Stomach (tissue), 9 donors: ENCODE data around the gene LRP6. TPM values are rescaled to one million over a fixed set of nuclear protein-coding genes. Genes with fewer than 3 reads are reported as not detected.
A peak's percentile ranks its signal among the peaks of the same experiment; 100 is the strongest.

Source experiments
- DNase-seq, 2 donors: peaks; one replicate each; pipeline versions ENCODE4 v3.0.0 to v3.0.0-alpha.2; 2013 to 2019
- H3K27ac ChIP-seq, 5 donors: fragments of 200-600 bp in 4 of 5; sonication (generic) in 4 of 5; one replicate each; pipeline ENCODE4 v1.5.1; 2013 to 2019; ENCODE audit warnings: mild to moderate bottlenecking in 1 of 5, moderate library complexity in 1 of 5
- H3K27me3 ChIP-seq, 3 donors: fragments of 200-600 bp; sonication (generic); one replicate each; pipeline ENCODE4 v1.5.1; 2017 to 2019; ENCODE audit warnings: mixed run types in 1 of 3
- H3K36me3 ChIP-seq, 4 donors: fragments of 200-600 bp; sonication (generic); 1 replicate in 3 of 4; 2 replicates in 1 of 4; pipeline ENCODE4 v1.5.1; 2016 to 2019
- H3K4me1 ChIP-seq, 4 donors: fragments of 200-600 bp; sonication (generic); one replicate each; pipeline ENCODE4 v1.5.1; 2016 to 2019
- H3K4me3 ChIP-seq, 4 donors: fragments of 200-600 bp; sonication (generic) in 3 of 4; one replicate each; pipeline ENCODE4 v1.5.1; 2016 to 2019; ENCODE audit warnings: mild to moderate bottlenecking in 1 of 4
- H3K9me3 ChIP-seq, 4 donors: fragments of 200-600 bp; sonication (generic); one replicate each; pipeline ENCODE4 v1.5.1; 2016 to 2019
- EP300 ChIP-seq: sonication (generic); formaldehyde crosslinking; IDR thresholded peaks from one replicate; pipeline ENCODE4 v1.6.1; 2017; ENCODE audit warnings: antibody characterized with exemption
- POLR2A ChIP-seq, 4 donors: fragments of 450-650 bp; IDR thresholded peaks; one replicate each; pipeline ENCODE4 v1.6.1; 2016; ENCODE audit warnings: antibody characterized with exemption in 4 of 4, control low read depth in 2 of 4, mild to moderate bottlenecking in 1 of 4, moderate library complexity in 1 of 4
- POLR2AphosphoS5 ChIP-seq, 3 donors: sonication (generic); formaldehyde crosslinking; IDR thresholded peaks; one replicate each; pipeline ENCODE4 v1.6.1; 2016; ENCODE audit warnings: antibody characterized with exemption in 3 of 3
- WGBS, 5 donors: extraction: QIAGEN DNeasy Blood & Tissue Kit in 3 of 5; methylation state at CpG; one replicate each; pipeline versions ENCODE4 v1.1.5 to v1.1.7; 2013 to 2018; 5-methylcytosine and 5-hydroxymethylcytosine counted together
- intact Hi-C: fragments of 100-400 bp; cut with DNase I; formaldehyde crosslinking; loops from one replicate; pipeline ENCODE4 v1.15.1; 2023; ENCODE audit warnings: low total_unique reads
- polyA plus RNA-seq, 3 donors: library from polyadenylated mRNA; stranded (reverse); fragments of 200-250 nt; gene quantifications; one replicate each; pipeline ENCODE4 v1.2.3, GENCODE V29; 2013
- total RNA-seq, 5 donors: library from RNA; depleted of rRNA; stranded (reverse); fragments of >200 nt; gene quantifications; one replicate each; pipeline versions ENCODE4 v1.1.0 to v1.2.3, GENCODE V29; 2014 to 2016
- TF ChIP-seq, protein P1 (sequence below), 7 experiments: fragments of 450-650 bp in 4 of 7; fragments of 200-600 bp in 3 of 7; sonication (generic) in 3 of 7; IDR thresholded peaks; one replicate each; pipeline ENCODE4 v1.5.1; 2016 to 2019; ENCODE audit warnings: antibody characterized with exemption in 7 of 7, control low read depth in 2 of 7, mild to moderate bottlenecking in 1 of 7
- donor health status: healthy with polysubstance abuse.
- donor health status: Bipolar disorder and iron deficiency.
- donor health status: healthy.

LRP6 gene
- total and polyA plus RNA-seq, 8 donors, result 2.7 to 113 (median 36.8) TPM

DNA sequence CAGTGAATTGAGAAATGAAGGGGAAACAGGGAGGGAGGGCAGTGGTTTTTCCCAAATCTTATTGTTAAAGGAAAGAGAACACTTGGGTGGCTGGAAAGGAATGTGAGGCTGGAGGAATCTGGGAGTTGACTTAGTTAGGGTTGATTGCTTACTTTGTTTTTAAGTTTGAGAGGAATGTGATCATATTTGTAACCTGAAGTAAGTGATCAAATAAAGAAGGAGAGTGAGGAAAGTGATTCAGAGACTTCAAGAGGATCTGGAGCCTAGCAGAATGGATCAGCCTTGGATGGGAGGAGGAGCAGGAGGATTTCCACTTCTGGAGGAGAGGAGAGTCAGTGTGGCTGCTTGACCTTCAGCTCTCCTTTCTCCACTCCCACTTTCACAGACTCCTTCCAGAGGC lies 6.0 kb upstream of the LRP6 start:
- no peaks in the 10 kb centered on the region for H3K36me3 ChIP-seq
- peaks cover under 1 to 14% (median under 1%) of the 10 kb centered on the region in 4 donors for H3K4me1 ChIP-seq
- peaks cover 0 to 4% (median 1%) of the 10 kb centered on the region in 4 donors for H3K9me3 ChIP-seq
- TF ChIP-seq POLR2A (IDR thresholded peaks at IDR 0.05), result no peak
- TF ChIP-seq POLR2AphosphoS5 (IDR thresholded peaks at IDR 0.05), result no peak
- TF ChIP-seq, protein P1, sequence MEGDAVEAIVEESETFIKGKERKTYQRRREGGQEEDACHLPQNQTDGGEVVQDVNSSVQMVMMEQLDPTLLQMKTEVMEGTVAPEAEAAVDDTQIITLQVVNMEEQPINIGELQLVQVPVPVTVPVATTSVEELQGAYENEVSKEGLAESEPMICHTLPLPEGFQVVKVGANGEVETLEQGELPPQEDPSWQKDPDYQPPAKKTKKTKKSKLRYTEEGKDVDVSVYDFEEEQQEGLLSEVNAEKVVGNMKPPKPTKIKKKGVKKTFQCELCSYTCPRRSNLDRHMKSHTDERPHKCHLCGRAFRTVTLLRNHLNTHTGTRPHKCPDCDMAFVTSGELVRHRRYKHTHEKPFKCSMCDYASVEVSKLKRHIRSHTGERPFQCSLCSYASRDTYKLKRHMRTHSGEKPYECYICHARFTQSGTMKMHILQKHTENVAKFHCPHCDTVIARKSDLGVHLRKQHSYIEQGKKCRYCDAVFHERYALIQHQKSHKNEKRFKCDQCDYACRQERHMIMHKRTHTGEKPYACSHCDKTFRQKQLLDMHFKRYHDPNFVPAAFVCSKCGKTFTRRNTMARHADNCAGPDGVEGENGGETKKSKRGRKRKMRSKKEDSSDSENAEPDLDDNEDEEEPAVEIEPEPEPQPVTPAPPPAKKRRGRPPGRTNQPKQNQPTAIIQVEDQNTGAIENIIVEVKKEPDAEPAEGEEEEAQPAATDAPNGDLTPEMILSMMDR (IDR thresholded peaks at IDR 0.05), result no peak
- no peak for TF ChIP-seq EP300
- intact Hi-C loops, result no loop called here
- no peak overlapping the region for H3K4me3 ChIP-seq
- DNase-seq, result no peak
- H3K27me3 ChIP-seq, result no peaks in the 10 kb centered on the region
- no peak overlapping the region for H3K27ac ChIP-seq

DNA sequence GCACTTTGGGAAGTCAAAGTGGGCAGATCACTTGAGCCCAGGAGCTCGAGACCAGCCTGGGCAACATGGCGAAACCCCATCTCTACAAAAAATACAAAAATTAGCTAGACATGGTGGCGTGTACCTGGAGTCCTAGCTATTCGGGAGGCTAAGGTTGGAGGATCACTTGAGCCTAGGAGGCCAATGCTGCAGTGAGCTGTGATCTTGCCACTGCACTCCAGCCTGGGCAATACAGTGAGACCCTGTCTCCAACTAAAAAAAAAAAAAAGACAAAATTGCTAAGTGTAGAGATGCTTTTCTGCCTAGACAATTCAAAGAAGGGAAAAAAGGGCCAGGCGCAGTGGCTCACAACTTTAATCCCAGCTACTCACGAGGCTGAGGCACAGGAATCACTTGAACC lies 3.4 kb upstream of the LRP6 start:
- 95 to 99% (median 97%) methylated on average over 6 of the region's 6 CpGs for WGBS, 5 donors
- Histone ChIP-seq H3K9me3 (no peaks in the 10 kb centered on the region), H3K27me3 (peaks cover 0 to 17% (median 0%) of the 10 kb centered on the region in 3 donors), H3K36me3 (no peaks in the 10 kb centered on the region), H3K27ac (no peak overlapping the region), H3K4me3 (no peak overlapping the region), H3K4me1 (peaks cover 5 to 31% (median 9%) of the 10 kb centered on the region in 4 donors)
- intact Hi-C loops, result no loop called here
- no peak for DNase-seq
- TF ChIP-seq EP300, result no peak
- TF ChIP-seq POLR2AphosphoS5 (IDR thresholded peaks at IDR 0.05), result no peak
- TF ChIP-seq POLR2A (IDR thresholded peaks at IDR 0.05), result no peak
- TF ChIP-seq, protein P1 (IDR thresholded peaks at IDR 0.05), result no peak

DNA sequence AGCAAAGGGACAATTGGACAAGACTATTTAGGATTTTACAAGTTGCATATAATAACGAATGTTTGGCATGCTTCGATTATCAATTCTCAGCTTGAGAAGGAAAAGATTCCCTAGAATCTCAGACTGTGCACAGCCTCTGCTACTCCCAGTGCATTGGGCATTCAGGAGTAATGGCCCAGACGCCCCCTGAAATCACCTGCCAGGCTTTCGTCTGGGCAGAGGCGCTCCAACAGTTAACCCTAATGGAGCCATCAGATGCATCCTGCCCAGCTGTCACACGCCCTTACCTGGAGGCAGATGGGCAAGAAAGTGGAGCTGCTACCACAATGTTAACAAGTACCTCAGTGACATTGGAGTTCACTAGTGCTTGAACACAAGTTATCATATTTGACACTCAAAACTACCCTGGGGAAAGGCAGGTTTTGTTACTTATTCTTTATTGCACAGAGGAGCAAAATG lies 927 bp upstream of the LRP6 start:
- 19 to 29% (median 23%) methylated on average over 6 of the region's 6 CpGs for whole genome bisulfite sequencing, 5 donors
- H3K27ac ChIP-seq, result peak overlapping the region in 3 of 5 donors; percentile 97 to 98 (median 98)
- H3K36me3 ChIP-seq, result no peaks in the 10 kb centered on the region
- H3K4me3 ChIP-seq, result peak overlapping the region; percentile 66 to 88 (median 78)
- intact Hi-C loops, result no loop called here
- H3K27me3 ChIP-seq, result peaks cover 0 to 17% (median 0%) of the 10 kb centered on the region in 3 donors
- no peaks in the 10 kb centered on the region for H3K9me3 ChIP-seq
- DNase-seq, result peak in 1 of 2 donors; percentile 39
- H3K4me1 ChIP-seq, result peaks cover 11 to 40% (median 23%) of the 10 kb centered on the region in 4 donors
- TF ChIP-seq POLR2AphosphoS5 (IDR thresholded peaks at IDR 0.05), result no peak
- no peak for TF ChIP-seq POLR2A (IDR thresholded peaks at IDR 0.05)
- TF ChIP-seq EP300, result no peak
- TF ChIP-seq, protein P1 (IDR thresholded peaks at IDR 0.05), result no peak

DNA sequence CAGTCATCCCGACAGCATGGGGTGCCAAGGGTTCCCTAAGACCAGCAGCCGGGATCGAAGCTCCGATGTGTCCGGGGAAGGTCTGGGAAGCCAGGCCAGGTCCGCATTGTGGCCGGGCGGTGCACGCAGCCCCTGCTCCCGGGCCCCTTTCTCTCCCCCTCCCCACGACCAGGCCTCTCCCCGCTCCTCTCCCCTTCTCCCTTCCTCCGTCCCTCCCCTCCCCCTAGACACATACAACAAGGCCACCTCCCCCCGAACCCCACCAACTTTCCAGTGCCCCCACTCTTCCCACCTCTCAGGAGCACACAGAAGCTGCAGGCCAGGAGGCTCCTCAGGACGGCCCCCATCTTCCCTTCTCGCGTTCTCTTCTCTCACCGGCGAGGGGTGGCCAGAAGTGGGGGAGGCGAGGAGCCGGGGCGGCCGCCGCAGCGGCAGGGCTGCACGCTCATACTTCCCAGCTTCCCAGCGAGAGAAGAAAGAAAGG lies 413 bp downstream of the LRP6 start:
- TF ChIP-seq POLR2A (IDR thresholded peaks at IDR 0.05), result no peak
- no peak for TF ChIP-seq EP300
- TF ChIP-seq, protein P1 (IDR thresholded peaks at IDR 0.05), result no peak
- no peak for TF ChIP-seq POLR2AphosphoS5 (IDR thresholded peaks at IDR 0.05)
- DNase-seq, result no peak
- Histone ChIP-seq H3K9me3 (no peaks in the 10 kb centered on the region), H3K36me3 (no peaks in the 10 kb centered on the region), H3K27me3 (peaks cover 0 to 17% (median 0%) of the 10 kb centered on the region in 3 donors), H3K27ac (peak overlapping the region; percentile 97 to 99 (median 98)), H3K4me1 (peaks cover 11 to 38% (median 23%) of the 10 kb centered on the region in 4 donors), H3K4me3 (peak overlapping the region; percentile 66 to 88 (median 78))
- WGBS, 5 donors, result 0 to 1% (median 1%) methylated on average over 17 to 27 of the region's 27 CpGs
- intact Hi-C loops, result no loop called here
